SK-N-SH (cell line): ENCODE results near the gene DZIP1L.

Experiments
- EP300 ChIP-seq, 2 experiments: IDR thresholded peaks; 2 replicates each; pipeline versions ENCODE4 v1.4.0 to v1.6.1; 2012; ENCODE audit warnings: borderline replicate concordance in 1 of 2, low read depth in 1 of 2, low read length in 1 of 2
- GABPA ChIP-seq: IDR thresholded peaks from 2 replicates; pipeline ENCODE4 v1.4.0; 2012; ENCODE audit warnings: low read depth, mild to moderate bottlenecking
- JUND ChIP-seq: IDR thresholded peaks from 2 replicates; pipeline ENCODE4 v1.4.0; 2012
- MAX ChIP-seq: IDR thresholded peaks from 2 replicates; pipeline ENCODE4 v1.4.0; 2012; ENCODE audit warnings: low read depth
- MEF2A ChIP-seq: IDR thresholded peaks from 2 replicates; pipeline ENCODE4 v1.4.0; 2012; ENCODE audit warnings: low read depth, borderline replicate concordance
- MXI1 ChIP-seq: IDR thresholded peaks from 2 replicates; pipeline ENCODE4 v1.6.1; 2012; ENCODE audit warnings: mild to moderate bottlenecking, low read depth, low read length, improper control_type of control experiment
- NFIC ChIP-seq: IDR thresholded peaks from 2 replicates; pipeline ENCODE4 v1.4.0; 2012; ENCODE audit warnings: borderline replicate concordance
- POLR2AphosphoS5 ChIP-seq: IDR thresholded peaks from 2 replicates; pipeline ENCODE4 v1.6.1; 2012; ENCODE audit warnings: low read depth, low read length
- REST ChIP-seq: IDR thresholded peaks from 2 replicates; pipeline ENCODE4 v1.6.1; 2012; ENCODE audit warnings: mild to moderate bottlenecking, low read depth, low read length, moderate library complexity
- YY1 ChIP-seq: IDR thresholded peaks from 2 replicates; pipeline ENCODE4 v1.4.0; 2012; ENCODE audit warnings: low read depth, mild to moderate bottlenecking
- TF ChIP-seq, protein P1 (sequence below): fragments of 200-600 bp; sonication (generic); IDR thresholded peaks from 2 replicates; pipeline ENCODE4 v1.6.1; 2017; ENCODE audit warnings: antibody characterized with exemption, mild to moderate bottlenecking, moderate library complexity
- TF ChIP-seq, protein P2 (sequence below): IDR thresholded peaks from 2 replicates; pipeline ENCODE4; 2012
- TF ChIP-seq, protein P3 (sequence below): fragments of 150-350 bp; IDR thresholded peaks from 2 replicates; pipeline ENCODE4 v1.6.1; 2017; ENCODE audit warnings: antibody characterized with exemption, low read length, low read depth, borderline replicate concordance

DNA sequence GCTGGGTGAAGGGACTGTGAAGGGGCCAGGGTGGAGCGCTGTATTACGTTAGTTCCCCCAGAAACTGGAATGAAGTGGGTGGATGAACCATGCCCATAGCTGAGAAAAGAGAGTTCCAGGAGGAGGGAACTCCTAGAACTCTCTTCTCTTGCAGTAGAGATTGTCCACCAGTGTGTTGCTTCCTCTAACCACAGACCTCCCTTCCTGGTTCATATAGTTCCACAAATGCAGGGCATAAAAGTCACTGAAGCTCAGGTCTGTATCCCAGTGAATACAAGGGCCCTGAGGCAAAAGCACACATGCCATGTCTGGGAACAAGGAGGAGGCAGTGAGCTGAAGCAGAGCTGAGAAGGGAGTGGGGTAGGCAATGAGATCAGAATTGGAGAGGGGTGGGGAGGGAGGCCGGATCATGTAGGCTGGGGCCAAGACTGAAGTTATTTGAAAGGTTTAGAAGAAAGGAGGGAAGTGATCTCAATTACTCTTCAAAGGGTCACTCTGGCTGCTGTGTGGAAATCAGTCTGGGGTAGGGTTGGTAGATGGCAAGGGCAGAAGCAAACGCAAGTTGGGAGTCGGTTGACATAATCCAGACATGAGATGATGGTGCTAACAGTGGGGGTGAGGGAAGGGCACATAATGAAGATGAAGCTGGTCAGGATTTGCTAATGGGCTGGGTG is 10.3 kb upstream of the DZIP1L start:
- TF ChIP-seq, protein P1, sequence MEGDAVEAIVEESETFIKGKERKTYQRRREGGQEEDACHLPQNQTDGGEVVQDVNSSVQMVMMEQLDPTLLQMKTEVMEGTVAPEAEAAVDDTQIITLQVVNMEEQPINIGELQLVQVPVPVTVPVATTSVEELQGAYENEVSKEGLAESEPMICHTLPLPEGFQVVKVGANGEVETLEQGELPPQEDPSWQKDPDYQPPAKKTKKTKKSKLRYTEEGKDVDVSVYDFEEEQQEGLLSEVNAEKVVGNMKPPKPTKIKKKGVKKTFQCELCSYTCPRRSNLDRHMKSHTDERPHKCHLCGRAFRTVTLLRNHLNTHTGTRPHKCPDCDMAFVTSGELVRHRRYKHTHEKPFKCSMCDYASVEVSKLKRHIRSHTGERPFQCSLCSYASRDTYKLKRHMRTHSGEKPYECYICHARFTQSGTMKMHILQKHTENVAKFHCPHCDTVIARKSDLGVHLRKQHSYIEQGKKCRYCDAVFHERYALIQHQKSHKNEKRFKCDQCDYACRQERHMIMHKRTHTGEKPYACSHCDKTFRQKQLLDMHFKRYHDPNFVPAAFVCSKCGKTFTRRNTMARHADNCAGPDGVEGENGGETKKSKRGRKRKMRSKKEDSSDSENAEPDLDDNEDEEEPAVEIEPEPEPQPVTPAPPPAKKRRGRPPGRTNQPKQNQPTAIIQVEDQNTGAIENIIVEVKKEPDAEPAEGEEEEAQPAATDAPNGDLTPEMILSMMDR, result no peak
- no peak for TF ChIP-seq GABPA
- no peak for TF ChIP-seq REST
- TF ChIP-seq MAX, result no peak
- TF ChIP-seq, protein P2, sequence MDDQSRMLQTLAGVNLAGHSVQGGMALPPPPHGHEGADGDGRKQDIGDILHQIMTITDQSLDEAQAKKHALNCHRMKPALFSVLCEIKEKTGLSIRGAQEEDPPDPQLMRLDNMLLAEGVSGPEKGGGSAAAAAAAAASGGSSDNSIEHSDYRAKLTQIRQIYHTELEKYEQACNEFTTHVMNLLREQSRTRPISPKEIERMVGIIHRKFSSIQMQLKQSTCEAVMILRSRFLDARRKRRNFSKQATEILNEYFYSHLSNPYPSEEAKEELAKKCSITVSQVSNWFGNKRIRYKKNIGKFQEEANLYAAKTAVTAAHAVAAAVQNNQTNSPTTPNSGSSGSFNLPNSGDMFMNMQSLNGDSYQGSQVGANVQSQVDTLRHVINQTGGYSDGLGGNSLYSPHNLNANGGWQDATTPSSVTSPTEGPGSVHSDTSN, result no peak
- TF ChIP-seq EP300 (IDR thresholded peaks at IDR 0.05; ENCODE audit: borderline replicate concordance in 1 of 2, low read depth in 1 of 2, low read length in 1 of 2), result 0 out of 4 replicates have a peak, but pooled peaks of 1 of the 2 experiments have one; percentile 8
- TF ChIP-seq, protein P3, sequence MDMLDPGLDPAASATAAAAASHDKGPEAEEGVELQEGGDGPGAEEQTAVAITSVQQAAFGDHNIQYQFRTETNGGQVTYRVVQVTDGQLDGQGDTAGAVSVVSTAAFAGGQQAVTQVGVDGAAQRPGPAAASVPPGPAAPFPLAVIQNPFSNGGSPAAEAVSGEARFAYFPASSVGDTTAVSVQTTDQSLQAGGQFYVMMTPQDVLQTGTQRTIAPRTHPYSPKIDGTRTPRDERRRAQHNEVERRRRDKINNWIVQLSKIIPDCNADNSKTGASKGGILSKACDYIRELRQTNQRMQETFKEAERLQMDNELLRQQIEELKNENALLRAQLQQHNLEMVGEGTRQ, result no peak
- TF ChIP-seq NFIC, result no peak
- TF ChIP-seq POLR2AphosphoS5, result no peak
- no peak for TF ChIP-seq JUND
- TF ChIP-seq YY1, result no peak
- TF ChIP-seq MEF2A, result no peak
- no peak for TF ChIP-seq MXI1
